Natural killer cell treated with Interleukin-12 subunit alpha and Interleukin-12 subunit beta and Interleukin-15 and Interleukin-18, amount 100 ng/mL, for 72 hours (primary cell): ENCODE measurements around the gene AGTR1. TPM values are rescaled to one million over a fixed set of nuclear protein-coding genes. Genes with fewer than 3 reads are reported as not detected.

Experiments used
- ATAC-seq, 2 donors: fragments of 150-1000 bp; cut with Tn5 transposase in 1 of 2; sonication (Bioruptor Pico), chemical (Tn5 transposase) in 1 of 2; 2 replicates each; pipeline ENCODE4 v1.10.0; 2021
- DNase-seq: peaks from one replicate; pipeline ENCODE4 v3.0.0; 2022; ENCODE audit warnings: low spot score
- H3K27ac Mint-ChIP-seq, 2 donors: 1 replicate in 1 of 2; 2 replicates in 1 of 2; pipeline ENCODE4 v1.8.0; 2022; ENCODE audit warnings: mixed read lengths in 2 of 2, mild to moderate bottlenecking in 1 of 2, moderate library complexity in 1 of 2
- H3K27me3 Mint-ChIP-seq, 2 donors: 1 replicate in 1 of 2; 2 replicates in 1 of 2; pipeline ENCODE4 v1.8.0; 2022; ENCODE audit warnings: mixed read lengths in 2 of 2
- H3K36me3 Mint-ChIP-seq: one replicate; pipeline ENCODE4 v1.8.0; 2022; ENCODE audit warnings: mixed read lengths
- H3K4me1 Mint-ChIP-seq, 2 donors: 1 replicate in 1 of 2; 2 replicates in 1 of 2; pipeline ENCODE4 v1.8.0; 2022; ENCODE audit warnings: low read depth in 2 of 2, mixed read lengths in 2 of 2, mild to moderate bottlenecking in 1 of 2
- H3K4me3 Mint-ChIP-seq: one replicate; pipeline ENCODE4 v1.8.0; 2022; ENCODE audit warnings: mixed read lengths
- H3K9me3 Mint-ChIP-seq: 2 replicates; pipeline ENCODE4 v1.8.0; 2022; ENCODE audit warnings: mixed read lengths
- total RNA-seq, 2 donors: library from RNA; stranded (reverse); gene quantifications; one replicate each; pipeline ENCODE4 v1.2.3, GENCODE V29; 2022

The AGTR1 gene
- total RNA-seq, 2 donors from 2014 or later, result not detected

DNA sequence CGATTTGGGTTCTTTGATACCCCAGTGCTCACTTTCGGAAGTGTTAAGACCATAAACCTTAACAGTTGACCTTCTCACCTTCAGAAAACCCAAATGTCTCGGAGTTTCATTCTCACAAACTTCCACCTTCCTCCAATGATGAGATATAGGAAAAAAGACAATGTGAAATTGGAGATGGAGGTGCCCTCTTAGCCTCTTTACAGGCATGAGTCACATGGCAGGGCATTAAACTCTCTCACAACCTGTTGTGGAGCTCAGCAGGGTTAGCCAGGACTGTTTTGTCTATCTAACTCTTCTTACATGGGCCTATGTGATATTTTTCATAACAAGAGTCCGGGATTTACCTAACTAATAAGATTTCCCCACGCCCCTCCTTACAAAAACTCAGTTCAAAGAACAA lies 10.7 kb downstream of the AGTR1 start:
- no peaks in the 10 kb centered on the region for H3K9me3 Mint-ChIP-seq
- H3K4me1 Mint-ChIP-seq, result no peaks in the 10 kb centered on the region
- H3K27me3 Mint-ChIP-seq, result no peaks in the 10 kb centered on the region
- DNase-seq, result no peak
- no peak overlapping the region for H3K27ac Mint-ChIP-seq
- no peak for ATAC-seq
- no peaks in the 10 kb centered on the region for H3K36me3 Mint-ChIP-seq
- no peak overlapping the region for H3K4me3 Mint-ChIP-seq

GRCh38 chr3:148709560-148710253 lies 12.0 kb downstream of the AGTR1 start:
- ATAC-seq, result no peak
- no peak overlapping the region for H3K27ac Mint-ChIP-seq
- peaks cover 4% of the 10 kb centered on the region for H3K9me3 Mint-ChIP-seq
- no peak overlapping the region for H3K4me3 Mint-ChIP-seq
- no peaks in the 10 kb centered on the region for H3K27me3 Mint-ChIP-seq
- no peaks in the 10 kb centered on the region for H3K4me1 Mint-ChIP-seq
- DNase-seq, result no peak
- no peaks in the 10 kb centered on the region for H3K36me3 Mint-ChIP-seq

GRCh38 chr3:148710665-148711064 lies 13.0 kb downstream of the AGTR1 start:
- ATAC-seq, result no peak
- no peaks in the 10 kb centered on the region for H3K4me1 Mint-ChIP-seq
- H3K4me3 Mint-ChIP-seq, result no peak overlapping the region
- H3K27ac Mint-ChIP-seq, result no peak overlapping the region
- H3K36me3 Mint-ChIP-seq, result no peaks in the 10 kb centered on the region
- DNase-seq, result no peak
- peaks cover 4% of the 10 kb centered on the region for H3K9me3 Mint-ChIP-seq
- H3K27me3 Mint-ChIP-seq, result no peaks in the 10 kb centered on the region

DNA sequence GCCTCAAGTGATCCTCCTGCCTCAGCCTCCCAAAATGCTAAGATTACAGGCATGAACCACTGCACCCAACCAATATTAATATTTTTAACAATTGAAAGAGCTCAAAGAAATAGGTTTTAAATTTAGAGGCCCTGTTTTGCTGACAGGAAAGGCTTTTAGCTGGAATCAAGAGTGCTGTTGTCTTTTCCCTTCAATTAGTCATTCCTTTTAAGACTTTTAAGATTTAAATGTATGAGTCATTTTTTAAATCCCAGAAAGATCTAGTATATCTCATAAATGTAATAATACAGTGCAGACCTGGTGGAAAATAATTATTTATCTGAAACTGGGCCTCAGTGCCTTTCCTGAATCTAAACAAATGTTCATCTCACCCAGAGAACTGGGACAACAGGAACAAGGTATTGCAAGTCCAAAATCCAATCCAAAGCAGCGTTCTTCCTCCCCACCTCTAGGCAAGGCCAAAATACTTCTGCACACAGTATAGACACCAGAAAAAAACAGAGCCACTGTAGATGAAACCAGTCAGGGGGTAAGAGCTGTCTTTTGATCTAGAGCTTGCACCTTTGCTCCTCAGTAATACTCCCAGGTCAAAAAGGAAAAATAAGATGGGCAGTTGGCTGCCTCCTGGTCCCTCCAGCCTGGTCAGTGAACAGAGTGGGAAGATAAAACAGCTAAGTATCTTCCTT lies 14.4 kb downstream of the AGTR1 start:
- H3K9me3 Mint-ChIP-seq, result peaks cover 4% of the 10 kb centered on the region
- H3K27me3 Mint-ChIP-seq, result no peaks in the 10 kb centered on the region
- ATAC-seq (no peak), DNase-seq (no peak)
- H3K4me1 Mint-ChIP-seq, result no peaks in the 10 kb centered on the region
- H3K27ac Mint-ChIP-seq, result no peak overlapping the region
- no peak overlapping the region for H3K4me3 Mint-ChIP-seq
- H3K36me3 Mint-ChIP-seq, result no peaks in the 10 kb centered on the region

- Mint-ChIP-seq H3K4me3 (no peak overlapping the region), H3K4me1 (no peaks in the 10 kb centered on the region), H3K36me3 (no peaks in the 10 kb centered on the region), H3K27me3 (no peaks in the 10 kb centered on the region), H3K27ac (no peak overlapping the region), H3K9me3 (peaks cover 4% of the 10 kb centered on the region)
- no peak for DNase-seq
- no peak for ATAC-seq
Measured at GRCh38 chr3:148714521-148714920, 16.8 kb downstream of the AGTR1 start.

GRCh38 chr3:148716657-148717056 lies 19.0 kb downstream of the AGTR1 start:
- H3K4me1 Mint-ChIP-seq, result no peaks in the 10 kb centered on the region
- H3K27me3 Mint-ChIP-seq, result no peaks in the 10 kb centered on the region
- H3K9me3 Mint-ChIP-seq, result peaks cover 4% of the 10 kb centered on the region
- no peaks in the 10 kb centered on the region for H3K36me3 Mint-ChIP-seq
- H3K27ac Mint-ChIP-seq, result no peak overlapping the region
- DNase-seq (no peak), ATAC-seq (no peak)
- no peak overlapping the region for H3K4me3 Mint-ChIP-seq

- H3K27ac Mint-ChIP-seq, result no peak overlapping the region
- no peaks in the 10 kb centered on the region for H3K4me1 Mint-ChIP-seq
- H3K9me3 Mint-ChIP-seq, result peaks cover 4% of the 10 kb centered on the region
- no peak for DNase-seq
- no peaks in the 10 kb centered on the region for H3K36me3 Mint-ChIP-seq
- no peaks in the 10 kb centered on the region for H3K27me3 Mint-ChIP-seq
- H3K4me3 Mint-ChIP-seq, result no peak overlapping the region
- ATAC-seq, result no peak
Measured at GRCh38 chr3:148717885-148718561, 20.3 kb downstream of the AGTR1 start.

DNA sequence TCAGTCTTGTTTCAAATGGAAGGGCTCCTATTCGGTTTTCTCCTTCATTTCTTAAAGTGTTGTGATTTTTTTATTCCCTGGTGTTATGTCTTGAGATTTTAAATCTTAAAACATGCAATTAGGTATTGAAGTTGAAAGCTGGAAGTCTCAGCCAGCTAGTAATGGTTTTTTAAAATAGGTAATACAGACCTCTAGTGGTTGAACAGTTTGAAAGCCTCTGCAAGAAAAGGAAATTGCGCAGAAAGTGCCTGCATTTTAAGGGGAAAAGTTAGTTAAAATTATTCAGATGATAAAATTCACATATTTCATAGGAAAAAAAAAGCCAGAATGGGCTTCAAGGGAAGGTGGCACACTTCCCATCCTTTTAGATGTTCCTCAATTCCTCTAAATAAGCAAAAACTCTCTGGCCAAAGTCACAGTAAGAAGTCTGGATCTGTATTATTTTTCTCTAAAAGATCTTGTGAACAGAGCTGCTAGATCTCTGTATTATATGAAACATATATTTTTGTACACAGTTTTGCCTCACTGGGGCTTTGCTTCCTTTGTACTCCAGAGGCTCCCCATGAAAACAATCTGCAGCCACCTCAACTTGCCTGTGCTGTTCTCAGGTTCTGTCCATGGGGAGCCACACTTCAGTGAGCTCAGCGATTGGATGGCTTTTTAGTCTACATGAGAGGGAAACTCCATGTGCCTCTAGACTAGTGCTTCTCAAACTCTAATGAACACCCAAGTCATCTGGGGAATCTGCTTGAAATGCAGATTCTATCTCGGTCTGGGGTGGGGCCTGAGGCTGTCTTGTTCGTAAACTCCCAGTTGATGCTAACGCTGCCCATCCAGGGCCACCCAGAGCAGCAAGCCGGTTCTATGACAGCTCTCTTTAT lies 21.5 kb downstream of the AGTR1 start:
- Mint-ChIP-seq H3K36me3 (no peaks in the 10 kb centered on the region), H3K27ac (no peak overlapping the region), H3K4me3 (no peak overlapping the region), H3K27me3 (no peaks in the 10 kb centered on the region), H3K4me1 (no peaks in the 10 kb centered on the region), H3K9me3 (peaks cover under 1% of the 10 kb centered on the region)
- ATAC-seq (no peak), DNase-seq (no peak)

DNA sequence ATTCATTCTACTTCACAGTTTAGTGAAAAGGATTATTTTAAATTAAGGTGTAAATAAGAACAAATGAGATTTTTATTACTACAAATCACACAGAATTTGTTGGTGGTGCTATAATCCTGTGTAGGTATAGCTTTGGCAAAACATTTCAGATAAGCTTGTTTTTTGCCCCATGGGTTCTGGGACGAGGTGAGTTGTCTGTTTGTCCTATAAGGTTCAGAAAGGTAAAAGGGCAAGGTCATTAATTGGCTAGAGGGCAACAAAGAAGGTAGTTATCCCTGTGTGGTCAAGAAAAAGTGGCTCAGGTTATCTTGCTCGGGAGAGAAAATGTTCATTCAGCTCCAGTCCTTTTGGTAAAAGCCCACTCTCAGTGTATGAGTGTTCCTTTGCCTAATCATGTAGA lies 23.2 kb downstream of the AGTR1 start:
- no peaks in the 10 kb centered on the region for H3K9me3 Mint-ChIP-seq
- no peaks in the 10 kb centered on the region for H3K27me3 Mint-ChIP-seq
- no peak for DNase-seq
- ATAC-seq, result no peak
- H3K4me3 Mint-ChIP-seq, result no peak overlapping the region
- no peaks in the 10 kb centered on the region for H3K36me3 Mint-ChIP-seq
- no peaks in the 10 kb centered on the region for H3K4me1 Mint-ChIP-seq
- H3K27ac Mint-ChIP-seq, result no peak overlapping the region

- Mint-ChIP-seq H3K4me3 (no peak overlapping the region), H3K9me3 (no peaks in the 10 kb centered on the region), H3K27me3 (no peaks in the 10 kb centered on the region), H3K4me1 (peaks cover 4 to 5% of the 10 kb centered on the region in 2 donors), H3K36me3 (no peaks in the 10 kb centered on the region), H3K27ac (no peak overlapping the region)
- DNase-seq (no peak), ATAC-seq (no peak)
Measured at GRCh38 chr3:148723631-148724030, 25.9 kb downstream of the AGTR1 start.

DNA sequence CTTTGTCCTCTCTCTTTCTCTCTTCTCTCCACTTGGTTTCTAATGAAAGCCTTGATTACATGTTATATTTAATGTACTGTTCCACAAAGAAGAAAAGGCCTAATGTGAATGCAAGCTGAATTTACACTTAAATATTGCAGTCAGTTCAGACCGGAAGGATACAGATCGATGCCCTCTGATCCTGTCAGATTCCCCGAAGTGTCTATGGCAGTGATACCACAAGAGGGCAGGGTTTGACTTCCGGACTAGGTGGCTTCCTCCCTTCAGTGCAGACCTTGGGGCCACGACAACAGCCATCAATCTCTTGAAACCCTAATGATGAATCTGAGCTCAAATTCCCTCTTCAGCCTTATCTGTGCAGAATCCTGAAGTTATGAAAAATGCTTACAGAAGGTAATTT lies 29.5 kb downstream of the AGTR1 start:
- Mint-ChIP-seq H3K27me3 (no peaks in the 10 kb centered on the region), H3K4me3 (no peak overlapping the region), H3K4me1 (peaks cover 4 to 5% of the 10 kb centered on the region in 2 donors), H3K9me3 (no peaks in the 10 kb centered on the region), H3K36me3 (no peaks in the 10 kb centered on the region), H3K27ac (no peak overlapping the region)
- DNase-seq, result no peak
- peak; percentile 60 to 69 for ATAC-seq

DNA sequence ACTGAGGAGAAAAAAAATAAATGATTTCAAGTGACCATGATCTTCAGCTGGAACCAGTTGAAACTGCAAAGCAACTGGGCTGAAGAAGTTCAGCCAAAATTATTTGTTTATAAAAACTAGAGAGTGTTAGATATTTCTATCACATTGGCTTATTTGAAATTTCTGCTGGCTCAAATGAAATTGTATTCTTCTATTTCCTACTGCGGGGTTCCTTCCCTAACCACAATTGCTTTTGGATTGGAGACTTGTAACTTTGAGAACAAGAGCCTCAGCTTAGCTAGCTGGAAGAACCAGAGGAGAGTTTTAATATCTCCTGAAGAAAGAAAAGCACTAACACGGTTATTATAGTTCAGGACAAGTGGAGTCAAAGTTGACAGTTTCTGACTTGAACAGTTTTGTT lies 31.1 kb downstream of the AGTR1 start:
- Mint-ChIP-seq H3K4me3 (no peak overlapping the region), H3K27ac (no peak overlapping the region), H3K36me3 (no peaks in the 10 kb centered on the region), H3K27me3 (no peaks in the 10 kb centered on the region), H3K4me1 (peaks cover 4 to 5% of the 10 kb centered on the region in 2 donors), H3K9me3 (no peaks in the 10 kb centered on the region)
- ATAC-seq (no peak), DNase-seq (no peak)

- Mint-ChIP-seq H3K36me3 (no peaks in the 10 kb centered on the region), H3K4me3 (no peak overlapping the region), H3K27me3 (no peaks in the 10 kb centered on the region), H3K27ac (no peak overlapping the region), H3K4me1 (peaks cover 4 to 5% of the 10 kb centered on the region in 2 donors), H3K9me3 (no peaks in the 10 kb centered on the region)
- no peak for DNase-seq
- no peak for ATAC-seq
Measured at GRCh38 chr3:148729476-148730055, 31.9 kb downstream of the AGTR1 start.
